GM18499 (cell line): ENCODE data around the gene RPL18.

ENCODE experiments used
- ATAC-seq: cut with Tn5 transposase; IDR thresholded peaks from one replicate; pipeline ENCODE4 v1.9.1; 2021; ENCODE audit warnings: moderate number of reproducible peaks; ENCODE audit not compliant: insufficient read depth, unreplicated experiment

The RPL18 gene

DNA sequence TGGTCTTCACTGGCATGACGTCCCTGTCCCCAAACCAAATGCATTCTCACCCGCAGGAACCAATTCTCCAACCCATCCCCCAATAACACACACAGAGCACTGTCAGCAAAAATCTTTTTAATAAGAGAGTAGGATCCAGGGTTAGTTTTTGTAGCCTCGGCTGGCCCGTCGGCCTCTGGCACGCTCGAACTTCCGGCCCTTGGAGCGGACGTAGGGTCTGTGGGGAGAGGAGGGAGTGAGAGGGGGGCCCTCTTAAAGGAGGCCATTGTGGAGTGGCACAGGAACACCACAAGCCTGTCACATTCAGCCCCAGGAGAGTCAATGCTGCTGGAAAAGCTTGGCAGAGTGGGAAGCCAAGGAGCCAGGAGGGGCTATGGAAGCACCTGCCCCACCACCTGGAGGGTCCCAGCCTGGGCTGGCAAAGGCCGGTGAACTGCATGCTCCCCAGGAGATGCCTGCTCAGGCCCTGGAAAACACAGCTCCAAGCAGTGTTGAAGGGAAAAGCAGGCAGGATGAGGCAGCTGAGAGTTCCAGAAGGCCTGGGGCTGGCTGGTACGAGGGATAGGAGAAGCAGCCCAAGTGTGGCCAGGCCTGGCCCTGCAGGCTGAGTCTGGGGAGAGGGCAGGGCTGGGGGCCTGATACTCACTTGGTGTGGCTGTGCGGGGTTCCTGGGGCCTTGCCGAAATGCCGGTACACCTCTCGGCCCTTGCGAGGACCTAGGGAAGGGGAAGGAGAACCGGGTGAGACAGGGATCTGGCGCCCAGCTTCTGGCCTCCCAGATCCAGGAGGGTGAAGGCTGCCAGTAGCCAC is 3.5 kb downstream of the RPL18 start:
- no peak for ATAC-seq

- no peak for ATAC-seq
Observed at GRCh38 chr19:48614436-48615230, 4.3 kb downstream of the RPL18 start, which contains the start of gene FAM83E. FAM83E (minus strand) TSS chr19:48615076; CDS start chr19:48613372, 1,704 bp downstream.

DNA sequence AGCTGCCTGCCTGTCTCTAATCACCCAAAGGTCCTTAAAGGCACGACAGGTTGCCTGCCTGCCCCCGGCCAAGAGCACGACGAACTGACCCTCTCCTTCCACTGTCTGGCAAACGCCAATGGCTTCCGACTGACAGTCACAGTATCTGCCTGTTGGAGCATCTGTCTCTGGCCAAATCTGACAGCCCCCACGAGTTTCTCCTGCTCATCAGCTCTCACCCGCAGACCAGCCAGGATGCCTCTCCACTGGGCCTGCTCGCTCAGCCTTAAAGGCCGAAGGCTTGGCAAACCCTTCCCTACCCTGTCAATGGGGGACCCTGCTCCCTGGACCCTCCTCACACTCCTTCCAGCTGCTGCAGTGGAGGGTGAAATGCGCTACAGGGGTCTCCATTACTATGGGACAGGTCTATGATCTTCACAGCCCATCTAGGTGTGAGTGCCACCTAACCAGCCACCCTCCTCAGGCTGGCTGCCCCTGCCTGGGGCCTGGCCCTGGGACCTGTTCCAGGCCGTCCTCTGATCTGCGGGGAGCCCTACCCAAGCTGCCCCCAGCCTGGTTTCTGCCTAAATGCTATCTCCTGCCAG is 5.0 kb downstream of the RPL18 start:
- no peak for ATAC-seq

DNA sequence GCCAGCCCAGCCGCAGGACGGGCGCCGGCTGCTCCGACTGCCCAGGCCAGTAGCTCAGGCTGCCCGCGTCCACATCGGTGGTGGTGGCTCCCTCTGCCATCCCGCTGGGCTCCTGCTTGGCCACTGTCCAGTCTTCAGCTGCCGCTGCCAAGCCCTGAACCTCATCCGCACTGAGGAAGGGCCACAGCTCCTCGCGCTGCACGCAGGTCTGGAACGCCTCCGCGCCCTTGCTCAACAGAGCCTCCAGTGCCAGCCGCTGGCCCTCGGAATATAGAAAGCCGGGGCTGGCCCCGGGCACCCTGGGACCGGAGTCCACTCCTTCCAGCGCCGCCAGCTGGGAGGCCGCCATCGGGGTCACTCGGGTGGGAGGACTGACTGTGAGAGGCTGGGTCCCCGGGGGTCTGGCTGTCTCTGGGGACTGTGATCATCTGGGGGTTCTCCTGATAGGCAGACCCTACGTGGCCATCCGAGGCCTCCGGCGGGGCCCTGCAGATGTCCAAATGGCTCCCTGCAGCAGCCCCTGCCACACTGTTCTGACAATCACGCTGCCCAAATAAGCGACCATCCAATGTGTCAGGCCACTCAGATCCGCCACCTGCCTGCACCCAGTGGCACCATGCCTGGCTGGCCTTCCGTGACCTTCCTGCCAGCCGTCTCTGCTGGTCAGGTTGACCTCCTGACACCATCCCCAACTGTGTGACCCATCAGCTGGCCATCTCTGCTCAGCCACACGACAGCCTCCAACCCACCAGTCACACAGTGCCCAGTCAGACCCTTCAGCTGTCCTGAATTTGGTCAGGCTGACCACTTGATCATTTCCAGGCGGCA is 5.7 kb downstream of the RPL18 start:
- no peak for ATAC-seq

DNA sequence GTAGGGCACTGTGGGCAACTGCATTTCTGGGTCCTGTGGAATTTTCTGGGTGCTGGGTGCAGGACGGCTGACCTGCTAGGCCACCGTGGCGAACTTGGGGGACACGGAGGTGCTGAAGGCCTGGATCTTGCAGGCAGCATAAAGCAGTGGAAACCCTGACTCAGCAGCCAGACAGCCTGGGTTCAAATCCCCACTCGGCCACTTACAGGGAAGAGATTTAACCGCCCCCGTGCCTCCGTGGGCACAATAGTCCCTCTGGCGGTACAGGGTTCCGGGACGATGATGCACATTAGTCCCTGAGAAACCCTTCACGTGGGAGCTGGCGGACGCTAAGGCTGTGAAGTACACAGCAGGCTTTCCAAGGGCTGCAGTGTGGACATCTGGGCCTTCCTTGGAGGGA is 7.1 kb downstream of the RPL18 start:
- no peak for ATAC-seq

DNA sequence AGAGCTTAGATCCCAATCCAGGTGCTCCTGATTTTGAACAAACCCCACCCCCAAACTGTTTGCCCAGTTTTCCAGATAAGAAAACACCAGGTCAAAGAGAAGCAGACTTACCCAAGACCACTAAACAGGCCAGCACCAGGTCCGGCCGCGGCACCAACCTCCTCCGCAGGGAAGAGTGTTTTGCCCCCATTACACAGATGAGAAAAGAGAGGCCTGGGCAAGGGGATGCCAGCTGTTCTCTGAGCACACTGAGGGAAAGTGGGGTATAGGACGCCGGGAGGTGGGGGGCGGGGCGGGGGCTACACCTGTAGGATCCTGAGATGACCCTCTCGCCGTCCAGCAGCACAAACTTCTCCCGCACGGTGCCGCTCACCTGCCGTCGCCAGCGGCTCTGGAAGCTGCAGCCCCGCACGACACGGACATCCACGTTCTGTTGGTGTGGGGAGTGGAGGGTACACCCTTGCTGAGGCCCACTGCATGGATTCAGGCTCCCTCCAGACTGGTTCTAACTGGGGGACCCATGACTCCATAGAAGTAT is 9.3 kb downstream of the RPL18 start:
- no peak for ATAC-seq

GRCh38 chr19:48608798-48609263 is 10.1 kb downstream of the RPL18 start:
- no peak for ATAC-seq

DNA sequence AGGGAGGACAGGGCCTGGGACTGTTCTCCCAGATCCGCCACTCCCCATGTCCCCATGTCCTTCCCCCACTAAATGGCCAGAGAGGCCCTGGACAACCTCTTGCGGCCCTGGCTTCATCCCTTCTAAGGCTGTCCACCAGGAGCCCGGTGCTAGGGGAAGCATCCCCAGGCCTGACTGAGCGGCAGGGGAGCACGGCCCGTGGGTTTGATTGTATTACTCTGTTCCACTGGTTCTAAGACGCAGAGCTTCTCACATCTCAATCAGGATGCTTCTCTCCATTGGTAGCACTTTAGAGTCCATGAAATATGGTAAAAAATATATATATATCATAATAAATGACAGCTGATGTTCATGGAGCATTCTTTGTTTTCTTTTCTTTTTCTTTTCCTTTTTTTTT is 11.6 kb downstream of the RPL18 start:
- no peak for ATAC-seq

- ATAC-seq: no peak
Observed at GRCh38 chr19:48606463-48607358, 12.3 kb downstream of the RPL18 start, which contains the start of gene SPACA4. SPACA4 (plus strand) TSS chr19:48606742; CDS start chr19:48606979, 237 bp downstream.

DNA sequence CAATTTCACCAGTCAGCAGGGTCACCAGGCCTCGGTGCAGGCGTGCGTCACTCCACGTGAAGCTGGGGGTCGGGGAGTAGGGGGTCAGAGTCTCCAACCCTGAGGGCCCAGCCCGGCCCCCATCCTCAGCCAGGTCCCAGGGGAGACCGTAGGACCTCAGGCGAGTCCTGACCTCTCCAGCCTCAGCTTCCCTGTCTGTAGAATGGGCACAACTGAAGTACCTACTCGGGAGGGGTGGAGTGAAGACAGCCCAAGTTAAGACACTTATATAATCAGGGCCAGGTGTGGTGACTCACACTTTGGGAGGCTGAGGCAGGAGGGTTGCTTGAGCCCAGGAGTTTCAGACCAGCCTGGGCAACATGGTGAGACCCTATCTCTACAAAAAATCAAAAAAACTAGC is 15.1 kb downstream of the RPL18 start:
- no peak for ATAC-seq

GRCh38 chr19:48603449-48603848 is 15.5 kb downstream of the RPL18 start:
- no peak for ATAC-seq

- no peak for ATAC-seq
Observed at GRCh38 chr19:48603001-48603400, 16.0 kb downstream of the RPL18 start.

DNA sequence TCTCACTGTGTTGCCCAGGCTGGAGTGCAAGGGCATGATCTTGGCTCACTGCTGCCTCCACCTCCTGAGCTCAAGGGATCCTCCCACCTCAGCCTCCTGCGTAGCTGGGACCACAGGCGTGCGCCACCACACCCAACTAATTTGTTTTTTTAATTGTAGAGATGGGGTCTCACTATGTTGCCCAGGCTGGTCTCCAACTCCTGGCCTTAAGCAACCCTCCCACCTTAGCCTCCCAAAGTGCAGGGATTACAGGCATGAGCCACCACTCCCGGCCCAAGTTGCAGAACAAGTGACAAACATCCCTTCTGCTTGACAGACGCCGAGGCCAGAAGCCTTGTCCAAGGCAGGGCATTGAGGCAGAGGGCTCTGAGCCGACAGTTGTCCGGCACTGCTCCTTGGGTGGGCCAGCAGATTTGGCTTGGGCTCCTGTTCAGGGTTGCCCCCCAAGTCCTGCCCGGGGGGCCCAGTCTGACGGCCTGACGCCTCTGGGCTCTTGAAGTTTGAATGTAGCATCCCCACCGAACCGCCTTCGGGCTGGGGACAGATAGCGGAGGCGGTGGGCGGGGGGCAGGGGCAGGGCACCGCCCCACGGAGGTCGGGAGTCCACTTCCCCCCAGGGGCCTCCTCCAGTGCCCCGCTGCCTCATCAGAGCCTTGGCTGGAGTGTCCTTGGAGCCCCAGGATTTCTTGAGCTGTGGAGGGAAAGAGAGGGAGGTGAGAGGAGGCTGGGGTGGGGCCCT is 18.1 kb downstream of the RPL18 start:
- no peak for ATAC-seq

DNA sequence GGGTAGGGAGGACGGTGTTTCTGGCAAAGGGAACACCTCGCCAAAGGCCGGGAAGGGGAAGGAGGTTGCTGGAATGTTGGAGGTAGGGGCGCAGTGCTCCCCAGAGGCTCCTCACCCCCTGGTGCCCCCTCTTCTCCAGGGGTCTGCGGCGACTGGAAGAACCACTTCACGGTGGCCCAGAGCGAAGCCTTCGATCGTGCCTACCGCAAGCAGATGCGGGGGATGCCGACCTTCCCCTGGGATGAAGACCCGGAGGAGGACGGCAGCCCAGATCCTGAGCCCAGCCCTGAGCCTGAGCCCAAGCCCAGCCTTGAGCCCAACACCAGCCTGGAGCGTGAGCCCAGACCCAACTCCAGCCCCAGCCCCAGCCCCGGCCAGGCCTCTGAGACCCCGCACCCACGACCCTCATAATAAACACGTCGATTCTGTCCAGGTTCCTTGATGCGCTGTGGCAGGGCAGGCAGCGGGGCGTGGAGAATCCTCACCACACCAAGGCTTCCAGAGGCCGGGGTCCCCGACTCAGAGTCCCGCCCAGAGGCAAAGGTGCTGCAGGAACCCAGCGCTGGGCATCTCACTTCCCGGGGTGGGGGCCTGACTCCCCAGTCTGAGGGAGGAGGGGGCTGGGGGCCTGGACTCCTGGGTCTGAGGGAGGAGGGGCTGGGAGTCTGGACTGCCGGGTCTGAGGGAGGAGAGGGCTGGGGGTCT is 19.8 kb downstream of the RPL18 start:
- ATAC-seq: no peak

GRCh38 chr19:48596679-48597465 is 22.1 kb downstream of the RPL18 start:
- ATAC-seq: no peak

DNA sequence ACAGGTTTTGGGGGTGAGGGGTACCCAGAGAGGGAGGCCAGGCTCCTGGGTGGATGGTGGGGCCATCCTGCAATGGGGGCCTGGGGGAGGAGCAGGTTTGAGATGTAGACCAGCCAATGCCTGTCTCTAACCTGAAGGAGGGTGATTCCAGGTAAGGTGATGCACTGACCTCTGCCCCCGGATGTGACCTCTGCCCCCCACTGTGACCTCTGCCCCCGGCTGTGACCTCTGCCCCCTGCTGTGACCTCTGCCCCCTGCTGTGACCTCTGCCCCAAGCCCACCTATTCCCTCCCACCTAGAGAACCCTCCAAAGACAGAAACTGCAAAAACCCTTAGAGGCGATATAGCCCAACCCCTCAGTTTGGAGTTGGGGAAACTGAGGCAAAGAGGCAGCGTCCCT is 22.7 kb downstream of the RPL18 start:
- no peak for ATAC-seq

- ATAC-seq: no peak
Observed at GRCh38 chr19:48595833-48596232, 23.1 kb downstream of the RPL18 start.
